NCI-H82 (cell line): ENCODE data around the gene TMUB1.

Source experiments
- DNase-seq: peaks from one replicate; lab custom pipeline; 2025; lab: John Stamatoyannopoulos, UW

Gene TMUB1

GRCh38 chr7:151068069-151068773 is 15.1 kb downstream of the TMUB1 start:
- DNase-seq: no peak

- no peak for DNase-seq
These were observed 16.9 kb downstream of the TMUB1 start for GRCh38 chr7:151066273-151066974.

- no peak for DNase-seq
These were observed 17.8 kb downstream of the TMUB1 start for GRCh38 chr7:151065516-151065915.

- no peak for DNase-seq
These were observed 18.3 kb downstream of the TMUB1 start for GRCh38 chr7:151064993-151065392.

GRCh38 chr7:151064454-151064853 is 18.8 kb downstream of the TMUB1 start:
- DNase-seq: no peak

GRCh38 chr7:151063212-151063561 is 20.1 kb downstream of the TMUB1 start:
- no peak for DNase-seq

GRCh38 chr7:151062399-151063211 is 20.7 kb downstream of the TMUB1 start:
- peak; percentile 99 for DNase-seq

GRCh38 chr7:151062111-151062398 is 21.2 kb downstream of the TMUB1 start:
- no peak for DNase-seq

GRCh38 chr7:151061213-151062110 is 21.8 kb downstream of the TMUB1 start:
- DNase-seq: peak; percentile 75

- DNase-seq: peak; percentile 75
These were observed 22.7 kb downstream of the TMUB1 start for GRCh38 chr7:151060416-151061212.

GRCh38 chr7:151060113-151060415 is 23.2 kb downstream of the TMUB1 start:
- peak; percentile 83 for DNase-seq

- peak; percentile 83 for DNase-seq
These were observed 23.8 kb downstream of the TMUB1 start, which contains the start of gene SLC4A2 for GRCh38 chr7:151059367-151060112. Gene SLC4A2 (plus strand): TSS chr7:151059589. CDS start chr7:151061988, 2,399 bp downstream.

GRCh38 chr7:151058781-151059366 is 24.4 kb downstream of the TMUB1 start:
- DNase-seq: peak; percentile 56

GRCh38 chr7:151057989-151058780 is 25.1 kb downstream of the TMUB1 start:
- peak; percentile 100 for DNase-seq

- peak; percentile 76 for DNase-seq
These were observed 25.7 kb downstream of the TMUB1 start, which contains the start of gene CDK5 for GRCh38 chr7:151057506-151057988. Gene CDK5 (minus strand): TSS chr7:151057897. CDS start chr7:151057848, 49 bp downstream.

GRCh38 chr7:151056666-151057505 is 26.4 kb downstream of the TMUB1 start:
- DNase-seq: peak; percentile 29

GRCh38 chr7:151056283-151056665 is 27.0 kb downstream of the TMUB1 start:
- no peak for DNase-seq

GRCh38 chr7:151053751-151054150 is 29.5 kb downstream of the TMUB1 start:
- no peak for DNase-seq
